Epithelial cell of proximal tubule (primary cell): Measurements from ENCODE around the gene PDIA5. TPM values are rescaled to one million over a fixed set of nuclear protein-coding genes. Genes with fewer than 3 reads are reported as not detected.
"Not testable (repeated sequence)": the region's sequence is repeated elsewhere in the genome, so short reads cannot be mapped to it uniquely, and the experiment has no call there.

Experiments
- DNase-seq: peaks from one replicate; pipeline ENCODE4 v3.0.0-alpha.2; 2011; ENCODE audit warnings: low read depth
- H3K4me3 ChIP-seq: 2 replicates; pipeline ENCODE4 v1.5.1; 2011; ENCODE audit warnings: low read depth, mild to moderate bottlenecking, low read length
- total RNA-seq: library from RNA; depleted of rRNA; stranded (reverse); fragments of >200 nt; gene quantifications from 2 replicates; pipeline ENCODE4 v1.2.3, GENCODE V29; 2015
- TF ChIP-seq, protein P1 (sequence below): conservative IDR thresholded peaks from 2 replicates; pipeline ENCODE4 v1.5.1; 2012; ENCODE audit warnings: low read depth, mild to moderate bottlenecking, low read length

PDIA5 gene
- total RNA-seq, 1 donor from 2014 or later = 29.4 TPM

DNA sequence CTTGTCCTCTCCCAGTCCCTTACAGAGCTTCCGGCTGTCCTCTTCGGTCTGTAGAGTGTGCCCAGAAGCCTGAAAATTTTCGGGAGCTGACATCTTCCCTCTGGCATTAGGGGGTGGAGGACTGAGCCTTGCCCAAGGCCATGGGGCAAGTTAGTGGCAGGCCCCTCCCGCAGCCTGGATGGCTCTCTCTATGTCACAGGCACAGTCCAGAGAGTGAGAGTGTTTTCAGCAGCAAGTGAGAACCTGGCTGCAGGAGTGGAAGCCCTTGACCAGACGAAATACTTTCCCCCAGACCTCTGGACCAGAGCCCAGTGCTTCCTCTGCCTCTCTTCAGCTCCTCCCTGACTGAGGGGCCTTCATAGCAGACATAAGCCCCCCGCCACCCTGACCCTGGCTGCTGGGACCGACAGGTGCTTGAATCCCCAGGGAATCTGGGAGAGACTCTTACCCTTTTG lies 84.5 kb downstream of the PDIA5 start:
- no peak overlapping the region for H3K4me3 ChIP-seq
- TF ChIP-seq, protein P1, sequence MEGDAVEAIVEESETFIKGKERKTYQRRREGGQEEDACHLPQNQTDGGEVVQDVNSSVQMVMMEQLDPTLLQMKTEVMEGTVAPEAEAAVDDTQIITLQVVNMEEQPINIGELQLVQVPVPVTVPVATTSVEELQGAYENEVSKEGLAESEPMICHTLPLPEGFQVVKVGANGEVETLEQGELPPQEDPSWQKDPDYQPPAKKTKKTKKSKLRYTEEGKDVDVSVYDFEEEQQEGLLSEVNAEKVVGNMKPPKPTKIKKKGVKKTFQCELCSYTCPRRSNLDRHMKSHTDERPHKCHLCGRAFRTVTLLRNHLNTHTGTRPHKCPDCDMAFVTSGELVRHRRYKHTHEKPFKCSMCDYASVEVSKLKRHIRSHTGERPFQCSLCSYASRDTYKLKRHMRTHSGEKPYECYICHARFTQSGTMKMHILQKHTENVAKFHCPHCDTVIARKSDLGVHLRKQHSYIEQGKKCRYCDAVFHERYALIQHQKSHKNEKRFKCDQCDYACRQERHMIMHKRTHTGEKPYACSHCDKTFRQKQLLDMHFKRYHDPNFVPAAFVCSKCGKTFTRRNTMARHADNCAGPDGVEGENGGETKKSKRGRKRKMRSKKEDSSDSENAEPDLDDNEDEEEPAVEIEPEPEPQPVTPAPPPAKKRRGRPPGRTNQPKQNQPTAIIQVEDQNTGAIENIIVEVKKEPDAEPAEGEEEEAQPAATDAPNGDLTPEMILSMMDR = no peak
- DNase-seq = no peak

DNA sequence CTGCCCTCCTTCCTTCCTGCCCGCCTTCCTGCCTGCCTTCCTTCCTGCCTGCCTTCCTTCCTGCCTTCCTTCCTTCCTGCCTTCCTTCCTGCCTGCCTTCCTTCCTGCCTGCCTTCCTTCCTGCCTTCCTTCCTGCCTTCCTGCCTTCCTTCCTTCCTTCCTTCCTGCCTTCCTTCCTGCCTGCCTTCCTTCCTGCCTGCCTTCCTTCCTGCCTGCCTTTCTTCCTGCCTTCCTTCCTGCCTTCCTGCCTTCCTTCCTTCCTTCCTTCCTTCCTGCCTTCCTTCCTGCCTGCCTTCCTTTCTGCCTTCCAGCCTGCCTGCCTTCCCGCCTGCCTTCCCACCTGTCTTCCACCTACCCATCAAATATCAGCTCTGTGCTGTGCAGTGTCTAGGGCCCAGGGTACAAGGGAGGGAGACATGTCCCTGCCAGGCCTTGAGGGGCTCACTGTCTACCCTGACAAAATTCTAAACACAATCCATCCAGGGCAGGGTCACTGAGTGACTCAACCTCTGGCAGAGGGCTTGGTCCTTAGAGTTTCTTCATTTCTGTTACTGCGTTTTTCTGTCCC lies 85.1 kb downstream of the PDIA5 start:
- DNase-seq, H3K4me3 ChIP-seq: not testable (repeated sequence)

DNA sequence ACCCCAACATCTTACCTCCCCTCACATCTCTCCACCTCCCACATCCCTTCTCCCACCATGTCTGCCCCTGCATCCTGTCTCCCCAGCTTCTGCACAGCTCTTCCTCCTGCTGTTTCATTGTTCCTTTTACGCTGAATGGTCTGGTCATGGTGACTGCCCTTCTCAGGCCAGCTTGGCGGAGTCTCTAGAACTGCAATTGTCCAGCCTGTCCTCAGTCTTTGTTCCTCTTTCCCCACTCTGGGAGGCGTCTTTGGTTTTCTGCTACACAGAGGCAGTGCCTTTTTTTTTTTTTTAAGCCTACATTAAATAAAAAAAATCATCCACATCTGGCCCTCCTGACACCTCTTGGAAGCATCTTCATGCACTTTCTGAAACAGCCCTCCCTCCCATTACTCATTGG lies 85.9 kb downstream of the PDIA5 start:
- TF ChIP-seq, protein P1 = no peak
- no peak overlapping the region for H3K4me3 ChIP-seq

DNA sequence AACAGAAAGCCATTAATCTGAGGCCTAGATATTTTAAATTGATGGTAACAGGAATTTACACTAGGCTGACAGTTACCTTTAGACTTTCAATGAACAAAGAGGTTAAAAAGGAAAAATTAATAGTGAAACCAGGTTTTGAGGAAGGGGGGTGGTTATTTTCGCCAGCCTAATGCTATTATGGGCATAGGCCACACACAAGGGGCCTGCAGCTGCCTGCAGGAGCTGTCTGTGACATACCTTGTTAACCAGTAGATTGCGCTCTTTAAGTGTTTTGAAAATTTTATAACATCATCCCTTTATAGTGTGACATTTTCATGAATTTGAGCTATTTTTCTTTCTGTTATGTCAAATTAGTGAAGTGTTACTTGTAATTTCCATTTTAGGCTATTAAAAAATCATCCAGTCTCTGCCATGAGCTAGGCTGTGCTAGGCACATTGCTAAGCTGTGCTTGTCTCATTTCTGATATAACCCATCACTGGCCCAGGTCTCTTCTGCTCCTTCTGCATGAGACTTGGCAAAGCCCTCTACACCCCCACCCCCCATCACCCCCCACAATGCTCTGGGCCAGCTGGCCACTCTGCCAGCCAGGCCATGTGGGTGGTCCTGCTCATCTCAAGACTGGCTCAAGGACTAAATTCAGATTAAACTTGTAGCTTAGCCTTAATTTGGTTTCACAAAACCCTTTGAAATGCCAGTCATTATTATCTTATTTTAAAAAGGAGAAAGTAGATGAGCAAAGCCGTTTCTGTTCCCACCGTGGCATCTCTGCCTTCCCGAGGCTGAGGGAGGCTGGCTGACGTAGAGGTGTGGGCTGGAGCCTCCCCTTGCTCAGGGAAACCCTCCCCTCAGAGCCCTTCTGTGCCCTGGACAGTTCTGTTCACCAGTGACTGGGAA lies 86.5 kb downstream of the PDIA5 start:
- DNase-seq = no peak
- H3K4me3 ChIP-seq = no peak overlapping the region
- TF ChIP-seq, protein P1 = no peak

More for the DNA sequence above, 85.9 kb downstream of the PDIA5 start:
- no peak for DNase-seq

DNA sequence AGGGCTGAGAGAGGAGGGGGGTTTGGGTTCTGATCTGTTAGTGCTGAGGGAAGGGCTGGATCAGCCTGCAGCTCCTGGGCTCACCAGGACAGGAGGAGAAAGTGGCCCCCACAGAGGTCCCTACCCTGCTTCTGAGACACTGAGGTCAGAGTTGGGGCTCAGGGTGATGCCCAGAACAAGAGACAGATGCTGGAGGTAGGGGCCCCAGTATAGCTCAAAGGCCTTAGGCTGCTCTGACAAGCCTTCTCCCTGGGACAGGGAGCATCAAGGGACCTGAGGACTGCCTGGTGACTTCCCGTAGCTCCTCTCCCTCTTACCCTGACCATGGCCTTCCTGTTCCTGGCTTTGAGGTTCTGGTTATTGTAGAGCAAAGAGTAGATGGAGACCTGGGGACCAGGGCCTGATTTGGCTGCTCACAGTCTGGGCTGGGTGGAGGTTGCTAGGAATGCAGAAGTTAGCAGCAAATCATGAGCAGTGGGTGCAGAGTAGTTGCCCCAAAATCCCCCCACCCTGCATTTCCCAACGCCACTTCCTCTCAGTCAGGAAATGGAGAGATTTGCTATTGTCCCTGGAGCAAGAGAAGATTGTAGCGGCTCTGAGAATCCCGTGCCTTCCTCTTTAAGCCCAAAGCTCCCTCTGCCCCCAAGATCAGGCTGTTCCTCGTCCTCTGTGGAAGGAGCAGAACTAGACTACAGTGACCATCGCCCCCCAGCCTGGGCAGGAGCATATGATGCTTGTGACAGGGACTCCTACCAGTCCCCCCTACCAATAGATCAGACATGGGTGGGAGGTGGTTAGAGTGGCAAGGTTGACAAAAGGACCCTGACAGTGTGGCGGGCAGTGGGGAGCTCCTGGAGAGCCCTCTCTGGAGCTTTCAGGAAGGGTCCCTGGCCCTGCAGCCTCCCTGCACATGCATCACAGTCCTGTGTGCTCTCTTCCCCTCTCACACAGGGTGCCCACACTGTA lies 87.5 kb downstream of the PDIA5 start:
- no peak for DNase-seq
- TF ChIP-seq, protein P1 = no peak
- H3K4me3 ChIP-seq = no peak overlapping the region

DNA sequence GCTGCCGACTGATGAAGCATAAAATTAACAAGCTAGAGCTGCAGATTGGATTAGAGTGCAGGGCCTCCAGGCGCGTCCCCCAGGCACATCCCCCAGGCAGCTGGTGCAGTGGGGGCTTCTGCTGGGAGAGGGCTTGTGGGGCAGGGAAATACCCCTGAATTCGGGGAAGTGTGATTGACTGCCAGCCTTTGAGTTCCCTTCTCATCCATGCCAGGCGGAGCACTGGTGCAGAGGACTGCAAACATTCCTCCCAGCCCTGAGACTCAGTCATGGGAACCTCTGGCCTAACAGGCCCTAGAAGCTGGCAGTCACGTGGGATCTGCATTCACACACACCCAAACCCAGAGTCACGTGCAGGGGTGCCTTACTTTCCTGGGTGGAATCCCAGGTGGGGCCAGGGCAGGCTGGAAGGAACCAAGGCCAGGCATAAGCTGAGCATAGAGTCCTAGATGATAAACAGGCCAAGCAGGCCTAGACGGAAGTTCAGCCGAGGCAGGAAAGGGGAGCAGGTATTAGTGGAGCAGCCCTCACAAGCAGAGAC lies 88.7 kb downstream of the PDIA5 start:
- no peak overlapping the region for H3K4me3 ChIP-seq
- no peak for DNase-seq
- TF ChIP-seq, protein P1 = no peak
